Measurements from ENCODE around the gene SLC2A3.

DNA sequence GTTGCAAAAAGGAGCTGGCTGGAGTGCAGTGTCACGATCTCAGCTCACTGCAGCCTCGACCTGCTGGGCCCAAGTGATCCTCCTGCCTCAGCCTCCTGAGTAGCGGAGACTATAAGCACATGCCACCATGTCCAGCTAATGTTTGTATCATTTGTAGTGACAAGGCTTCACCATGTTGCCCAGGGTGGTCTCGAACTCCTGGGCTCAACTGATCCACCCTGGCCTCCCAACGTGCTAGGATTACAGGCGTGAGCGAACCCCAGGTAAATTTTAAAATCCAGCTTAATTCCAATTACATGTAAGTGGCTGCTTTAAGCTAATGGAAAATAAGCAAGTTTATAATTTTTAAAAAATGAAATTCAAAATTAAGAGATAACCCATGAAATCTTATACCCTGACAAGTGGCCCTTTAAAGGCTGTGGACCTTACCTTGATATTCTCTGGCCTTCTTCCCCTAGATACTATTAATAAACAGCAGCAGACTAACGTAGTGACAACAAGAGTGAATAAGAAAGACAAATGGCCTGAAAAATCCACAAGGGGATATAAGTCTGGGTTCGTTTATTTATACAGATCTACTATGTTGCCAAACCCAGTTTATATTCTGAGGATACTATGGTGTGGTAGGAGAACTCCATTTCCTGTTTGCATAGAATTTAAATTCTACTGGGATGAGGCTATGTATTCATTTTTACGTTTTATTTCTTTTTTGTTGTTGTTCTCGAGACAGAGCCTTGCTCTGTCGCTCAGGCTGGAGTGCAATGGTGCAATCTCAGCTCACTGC is 25.6 kb upstream of the SLC2A3 start:
- TF ChIP-seq CTCF (IDR thresholded peaks at IDR 0.05 in 2 of 3, conservative IDR thresholded peaks at IDR 0.05 in 1 of 3; ENCODE audit: borderline replicate concordance in 1 of 3, insufficient read depth in 1 of 3, low read depth in 2 of 3, low read length in 2 of 3) (no peak), REST (IDR thresholded peaks at IDR 0.05; ENCODE audit: low read depth) (no peak), SIN3A (IDR thresholded peaks at IDR 0.05; ENCODE audit: low read depth) (no peak)
- TF ChIP-seq, protein P1, sequence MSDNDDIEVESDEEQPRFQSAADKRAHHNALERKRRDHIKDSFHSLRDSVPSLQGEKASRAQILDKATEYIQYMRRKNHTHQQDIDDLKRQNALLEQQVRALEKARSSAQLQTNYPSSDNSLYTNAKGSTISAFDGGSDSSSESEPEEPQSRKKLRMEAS (IDR thresholded peaks at IDR 0.05), result no peak

All from HCT116 (cell line).